ENCODE results near the gene INSRR. TPM values are rescaled to one million over a fixed set of nuclear protein-coding genes. Genes with fewer than 3 reads are reported as not detected.

The INSRR gene
- total RNA-seq, 4 donors from 2014 or later, result not detected

DNA sequence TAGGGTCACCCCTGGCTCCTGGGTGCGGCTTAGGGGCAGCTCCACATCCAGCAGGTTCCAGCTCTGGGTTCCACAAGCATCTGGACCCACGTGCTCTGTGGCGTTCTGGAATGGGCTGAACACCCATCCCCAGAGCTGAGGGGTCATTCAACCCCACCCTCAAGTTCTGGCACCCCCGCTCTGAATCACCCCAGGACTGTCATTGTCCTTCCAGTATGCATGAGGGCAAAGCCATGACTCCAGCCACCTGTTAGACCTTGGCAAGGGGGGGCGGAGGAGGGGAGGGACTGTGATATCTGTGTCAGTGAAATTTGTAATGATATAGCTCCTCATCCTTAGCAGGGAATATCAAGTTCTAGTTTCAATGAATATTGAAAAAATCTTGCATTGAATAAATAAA, 12.3 kb downstream of the INSRR start:
- Histone ChIP-seq H3K4me3 (replicated peaks in 1 of 3) (no peak overlapping the region), H3K9me3 (no peaks in the 10 kb centered on the region), H3K27ac (no peak overlapping the region), H3K27me3 (peaks cover 15% of the 10 kb centered on the region), H3K36me3 (no peaks in the 10 kb centered on the region), H3K4me1 (peaks cover 6 to 17% of the 10 kb centered on the region in 2 donors)
- intact Hi-C loops (cut with DNase I), result no loop called here
- 90 to 91% methylated on average over 3 to 5 of the region's 5 CpGs for WGBS, 2 donors
- TF ChIP-seq, protein P1, sequence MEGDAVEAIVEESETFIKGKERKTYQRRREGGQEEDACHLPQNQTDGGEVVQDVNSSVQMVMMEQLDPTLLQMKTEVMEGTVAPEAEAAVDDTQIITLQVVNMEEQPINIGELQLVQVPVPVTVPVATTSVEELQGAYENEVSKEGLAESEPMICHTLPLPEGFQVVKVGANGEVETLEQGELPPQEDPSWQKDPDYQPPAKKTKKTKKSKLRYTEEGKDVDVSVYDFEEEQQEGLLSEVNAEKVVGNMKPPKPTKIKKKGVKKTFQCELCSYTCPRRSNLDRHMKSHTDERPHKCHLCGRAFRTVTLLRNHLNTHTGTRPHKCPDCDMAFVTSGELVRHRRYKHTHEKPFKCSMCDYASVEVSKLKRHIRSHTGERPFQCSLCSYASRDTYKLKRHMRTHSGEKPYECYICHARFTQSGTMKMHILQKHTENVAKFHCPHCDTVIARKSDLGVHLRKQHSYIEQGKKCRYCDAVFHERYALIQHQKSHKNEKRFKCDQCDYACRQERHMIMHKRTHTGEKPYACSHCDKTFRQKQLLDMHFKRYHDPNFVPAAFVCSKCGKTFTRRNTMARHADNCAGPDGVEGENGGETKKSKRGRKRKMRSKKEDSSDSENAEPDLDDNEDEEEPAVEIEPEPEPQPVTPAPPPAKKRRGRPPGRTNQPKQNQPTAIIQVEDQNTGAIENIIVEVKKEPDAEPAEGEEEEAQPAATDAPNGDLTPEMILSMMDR (IDR thresholded peaks at IDR 0.05), result no peak
- TF ChIP-seq POLR2A (IDR thresholded peaks at IDR 0.05), result no peak
- no peak for DNase-seq

DNA sequence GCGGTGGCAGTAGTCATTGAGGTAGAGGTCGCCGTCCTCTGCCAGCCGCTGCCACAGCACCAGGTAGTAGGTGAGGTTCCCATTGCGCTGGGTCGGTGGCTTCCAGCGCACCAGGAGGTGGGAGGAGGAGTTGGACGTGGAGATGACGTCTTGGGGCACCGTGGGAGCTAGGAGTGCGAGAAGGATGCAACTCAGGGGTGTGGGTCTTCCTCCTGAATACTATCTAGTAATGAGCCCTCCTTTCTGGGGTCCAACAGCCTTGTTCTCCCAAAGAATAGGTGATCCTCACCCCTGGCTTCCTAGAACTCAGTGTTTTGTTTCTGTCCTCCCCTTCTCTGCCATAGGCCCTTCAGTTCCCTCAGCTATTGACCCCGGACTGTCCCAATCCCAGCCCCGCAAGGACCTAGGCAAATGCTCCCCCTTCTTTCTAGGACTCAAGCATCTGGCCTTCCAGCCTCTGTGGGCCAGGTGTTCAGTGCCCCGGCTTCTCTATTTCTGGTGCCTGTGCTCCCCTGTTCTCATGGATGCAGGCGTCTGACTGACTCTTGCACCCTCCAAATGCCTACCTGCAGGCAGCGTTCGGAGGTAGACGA, 12.9 kb downstream of the INSRR start:
- intact Hi-C loops (cut with DNase I), result no loop called here
- no peaks in the 10 kb centered on the region for H3K9me3 ChIP-seq
- no peak overlapping the region for H3K4me3 ChIP-seq (replicated peaks in 1 of 3)
- peaks cover 15% of the 10 kb centered on the region for H3K27me3 ChIP-seq
- DNase-seq, result no peak
- H3K4me1 ChIP-seq, result peaks cover 6 to 17% of the 10 kb centered on the region in 2 donors
- WGBS, 2 donors, result 50 to 55% methylated on average over 14 to 18 of the region's 18 CpGs
- TF ChIP-seq POLR2A (IDR thresholded peaks at IDR 0.05), result no peak
- TF ChIP-seq, protein P1 (IDR thresholded peaks at IDR 0.05), result no peak
- H3K27ac ChIP-seq, result no peak overlapping the region
- no peaks in the 10 kb centered on the region for H3K36me3 ChIP-seq

DNA sequence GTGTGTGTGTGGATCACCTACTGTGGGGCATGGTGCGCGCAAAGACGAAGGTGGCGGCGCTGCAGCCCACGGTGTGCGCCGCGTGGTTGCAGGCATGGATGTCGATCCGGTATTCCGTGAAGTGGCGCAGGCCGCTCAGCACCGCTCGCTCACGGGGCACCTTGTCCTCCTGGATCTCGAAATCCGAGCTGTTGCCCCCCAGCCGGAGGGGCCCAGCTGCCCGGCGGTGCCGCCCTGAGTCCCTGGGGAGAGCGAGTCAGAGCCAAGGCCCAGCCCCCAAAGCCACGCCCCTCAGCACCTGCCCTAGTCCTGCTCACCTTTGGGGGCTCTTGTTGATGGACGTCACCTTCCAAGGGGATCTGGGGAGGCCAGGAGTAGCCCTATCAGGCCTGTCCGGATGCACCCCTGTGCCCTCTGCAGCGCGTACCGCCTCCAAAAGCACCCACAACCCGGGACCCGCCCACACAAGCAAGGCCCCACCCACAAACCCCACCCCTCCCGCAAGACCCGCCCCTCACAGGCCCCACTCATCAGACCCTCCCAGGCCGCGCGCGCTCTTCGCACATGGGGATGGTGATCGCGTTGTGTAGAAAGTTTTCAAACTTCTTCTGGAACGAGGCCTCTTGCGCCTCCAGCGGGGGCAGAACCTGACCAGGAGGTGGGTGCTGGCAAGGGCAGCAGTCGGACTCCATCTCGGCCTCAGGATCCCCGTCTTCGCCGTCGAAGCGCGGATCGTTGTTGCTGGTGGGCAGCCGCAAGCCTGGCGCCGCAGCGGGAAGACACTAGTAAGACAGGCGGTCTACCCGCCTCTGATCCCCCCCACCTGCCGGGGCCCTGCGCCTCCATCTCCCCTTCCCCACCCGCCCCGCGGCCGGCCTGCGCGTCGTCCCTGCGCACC, 13.6 kb downstream of the INSRR start:
- Histone ChIP-seq H3K27ac (no peak overlapping the region), H3K4me1 (peaks cover 6 to 17% of the 10 kb centered on the region in 2 donors), H3K27me3 (peaks cover 15% of the 10 kb centered on the region), H3K9me3 (no peaks in the 10 kb centered on the region), H3K36me3 (no peaks in the 10 kb centered on the region), H3K4me3 (replicated peaks in 1 of 3) (no peak overlapping the region)
- TF ChIP-seq, protein P1 (IDR thresholded peaks at IDR 0.05), result no peak
- no peak for TF ChIP-seq POLR2A (IDR thresholded peaks at IDR 0.05)
- no peak for DNase-seq
- intact Hi-C loops (cut with DNase I), result no loop called here
- 10% methylated on average over 40 of the region's 69 CpGs; no CpG with 5 or more reads in 1 of the 2 donors for WGBS, 2 donors

DNA sequence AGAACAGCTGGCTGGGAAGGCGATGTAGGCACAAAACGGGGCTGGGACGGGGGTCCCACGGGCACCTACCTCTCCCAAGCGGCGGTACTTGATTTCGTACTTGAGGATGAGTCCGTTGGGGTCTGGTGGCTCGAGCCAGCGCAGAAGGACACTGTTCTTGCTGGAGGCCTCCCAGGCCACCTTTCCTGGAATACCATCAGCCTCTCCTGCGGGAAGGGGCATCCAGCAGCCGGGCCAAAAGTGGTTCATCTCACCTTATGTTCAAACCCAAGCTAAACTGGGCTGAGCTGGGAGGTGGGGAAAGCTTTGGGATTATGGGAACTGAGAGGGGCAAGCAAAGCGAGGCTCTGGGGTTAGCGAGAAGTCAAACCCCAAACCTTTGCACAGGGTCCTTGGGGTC, 14.3 kb downstream of the INSRR start:
- Histone ChIP-seq H3K4me3 (replicated peaks in 1 of 3) (no peak overlapping the region), H3K27ac (no peak overlapping the region), H3K9me3 (no peaks in the 10 kb centered on the region), H3K4me1 (peaks cover 6 to 17% of the 10 kb centered on the region in 2 donors), H3K36me3 (no peaks in the 10 kb centered on the region), H3K27me3 (peaks cover 15% of the 10 kb centered on the region)
- TF ChIP-seq, protein P1 (IDR thresholded peaks at IDR 0.05), result no peak
- no peak for TF ChIP-seq POLR2A (IDR thresholded peaks at IDR 0.05)
- 17 to 30% methylated on average over 8 to 12 of the region's 14 CpGs for WGBS, 2 donors
- DNase-seq, result no peak
- intact Hi-C loops (cut with DNase I), result no loop called here

DNA sequence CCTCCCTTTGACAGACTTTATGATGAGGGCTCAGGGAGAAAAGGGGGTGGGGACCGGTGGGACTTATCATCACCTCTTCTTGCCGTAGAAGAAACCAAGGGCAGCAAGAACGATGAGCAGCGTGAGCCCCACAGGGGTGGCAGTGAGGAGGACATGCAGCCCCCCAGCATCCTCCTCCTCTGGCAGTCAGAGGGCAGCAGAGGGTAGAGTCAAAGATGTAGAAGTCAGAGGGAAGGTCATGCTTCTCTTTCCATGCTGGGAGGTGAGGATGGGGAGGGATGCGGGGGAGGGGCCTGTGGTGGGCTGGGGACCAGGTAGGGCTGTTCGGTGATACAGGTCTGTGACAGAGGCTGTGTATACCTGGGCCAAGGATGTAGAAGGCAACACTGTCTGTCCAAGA, 14.8 kb downstream of the INSRR start:
- Histone ChIP-seq H3K27me3 (peaks cover 15% of the 10 kb centered on the region), H3K9me3 (no peaks in the 10 kb centered on the region), H3K4me1 (peaks cover 6 to 17% of the 10 kb centered on the region in 2 donors), H3K36me3 (no peaks in the 10 kb centered on the region), H3K27ac (no peak overlapping the region), H3K4me3 (replicated peaks in 1 of 3) (no peak overlapping the region)
- no peak for TF ChIP-seq POLR2A (IDR thresholded peaks at IDR 0.05)
- TF ChIP-seq, protein P1 (IDR thresholded peaks at IDR 0.05), result no peak
- 47 to 50% methylated on average over 6 of the region's 6 CpGs for WGBS, 2 donors
- intact Hi-C loops (cut with DNase I), result no loop called here
- no peak for DNase-seq

Measured in thyroid gland (tissue), 4 donors.